Stimulated activated CD8-positive, alpha-beta memory T cell treated with anti-CD3 and anti-CD28 coated beads, Interleukin-15, amount 100 ng/mL, for 1 hour (primary cell): ENCODE results near the gene SECISBP2.
"Not testable (repeated sequence)": the region's sequence is repeated elsewhere in the genome, so short reads cannot be mapped to it uniquely, and the experiment has no call there.

Experiments used
- DNase-seq: peaks from one replicate; pipeline ENCODE4 v3.0.0-alpha.2; 2020; ENCODE audit warnings: low read depth

The SECISBP2 gene

GRCh38 chr9:89364666-89365531 is 46.6 kb downstream of the SECISBP2 start:
- DNase-seq = no peak

GRCh38 chr9:89365532-89365912 is 47.2 kb downstream of the SECISBP2 start:
- DNase-seq = no peak

GRCh38 chr9:89366711-89367110 is 48.4 kb downstream of the SECISBP2 start:
- DNase-seq = no peak

GRCh38 chr9:89367281-89367680 is 49.0 kb downstream of the SECISBP2 start:
- DNase-seq = no peak

- DNase-seq = no peak
Measured at GRCh38 chr9:89367726-89368437, 49.6 kb downstream of the SECISBP2 start.

GRCh38 chr9:89368550-89368949 is 50.2 kb downstream of the SECISBP2 start:
- no peak for DNase-seq

GRCh38 chr9:89368978-89369377 is 50.7 kb downstream of the SECISBP2 start:
- no peak for DNase-seq

- no peak for DNase-seq
Measured at GRCh38 chr9:89370593-89370992, 52.3 kb downstream of the SECISBP2 start.

- DNase-seq = not testable (repeated sequence)
Measured at GRCh38 chr9:89371791-89372190, 53.5 kb downstream of the SECISBP2 start.

- no peak for DNase-seq
Measured at GRCh38 chr9:89372230-89372816, 54.0 kb downstream of the SECISBP2 start.

GRCh38 chr9:89372979-89373378 is 54.7 kb downstream of the SECISBP2 start:
- DNase-seq = no peak

- DNase-seq = no peak
Measured at GRCh38 chr9:89374176-89374575, 55.9 kb downstream of the SECISBP2 start.

GRCh38 chr9:89375191-89375760 is 57.0 kb downstream of the SECISBP2 start:
- no peak for DNase-seq

- no peak for DNase-seq
Measured at GRCh38 chr9:89376286-89376685, 58.0 kb downstream of the SECISBP2 start.

GRCh38 chr9:89376741-89377351 is 58.5 kb downstream of the SECISBP2 start:
- DNase-seq = no peak

- no peak for DNase-seq
Measured at GRCh38 chr9:89377411-89377810, 59.1 kb downstream of the SECISBP2 start.

- no peak for DNase-seq
Measured at GRCh38 chr9:89378541-89378940, 60.2 kb downstream of the SECISBP2 start.

GRCh38 chr9:89379031-89379430 is 60.7 kb downstream of the SECISBP2 start:
- no peak for DNase-seq

- DNase-seq = no peak
Measured at GRCh38 chr9:89379508-89380115, 61.3 kb downstream of the SECISBP2 start.

- DNase-seq = no peak
Measured at GRCh38 chr9:89380437-89381307, 62.4 kb downstream of the SECISBP2 start.

GRCh38 chr9:89381308-89381609 is 63.0 kb downstream of the SECISBP2 start:
- no peak for DNase-seq
